GM21825 (cell line): Measurements from ENCODE around the gene NHSL1.

Source experiments
- ATAC-seq: cut with Tn5 transposase; IDR thresholded peaks from one replicate; pipeline ENCODE4 v1.9.1; 2021; ENCODE audit warnings: mild to moderate bottlenecking, moderate library complexity; ENCODE audit not compliant: unreplicated experiment

Gene NHSL1

DNA sequence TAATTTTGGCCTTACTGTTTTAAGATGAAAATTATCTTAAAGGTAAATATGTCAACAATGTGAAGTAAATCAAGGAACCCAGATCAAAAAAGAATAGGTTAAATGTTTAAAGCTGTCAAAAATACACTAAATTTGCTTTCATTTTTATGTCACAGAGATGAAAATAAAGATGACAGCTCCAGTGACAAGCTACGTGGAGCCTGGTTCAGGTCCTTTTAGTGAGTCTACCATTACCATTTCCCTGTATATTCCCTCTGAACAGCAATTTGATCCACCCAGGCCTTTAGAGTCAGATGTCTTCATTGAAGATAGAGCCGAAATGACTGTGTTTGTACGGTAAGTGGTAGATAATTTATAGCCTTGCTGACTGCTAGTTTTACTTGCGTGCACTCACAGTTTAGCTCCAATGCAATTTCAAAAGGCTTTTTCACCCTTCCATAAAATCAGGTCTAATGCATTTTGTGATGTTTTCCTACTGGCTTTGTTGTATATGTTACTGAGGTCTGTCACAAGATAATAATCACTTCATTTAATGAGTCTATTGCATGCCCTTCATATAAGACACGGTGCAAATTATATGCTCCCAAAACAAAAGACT lies 93.4 kb downstream of the NHSL1 start:
- ATAC-seq: no peak

DNA sequence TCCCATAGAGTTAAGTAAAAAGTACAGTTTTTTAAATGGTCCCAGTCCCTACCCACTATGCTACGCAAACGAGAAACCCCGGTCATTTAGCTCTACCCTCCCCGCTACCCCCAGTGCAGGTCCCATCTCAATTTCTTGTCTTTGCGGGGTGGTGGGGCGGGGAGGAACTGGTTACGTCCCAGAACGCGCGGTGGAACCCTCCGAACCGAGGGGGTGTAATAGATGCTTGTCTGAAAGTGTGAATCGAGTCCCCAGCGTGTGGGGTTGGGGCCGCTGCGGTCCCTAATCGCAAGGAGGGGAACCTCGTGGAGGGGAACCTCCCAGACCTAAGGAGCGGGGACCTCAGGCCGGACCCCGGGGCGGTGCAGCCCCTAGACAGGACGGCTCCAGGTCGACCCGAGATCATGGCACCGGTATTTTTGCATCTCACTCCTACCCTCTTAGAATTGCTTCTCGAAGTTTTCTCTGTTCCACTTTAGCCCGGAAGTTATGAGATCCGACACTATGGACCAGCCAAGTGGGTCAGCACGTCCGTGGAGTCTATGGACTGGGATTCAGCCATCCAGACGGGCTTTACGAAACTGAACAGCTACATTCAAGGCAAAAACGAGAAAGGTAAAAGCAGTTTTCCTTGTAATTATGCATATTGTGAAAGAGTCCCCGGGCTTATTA lies 94.5 kb downstream of the NHSL1 start:
- ATAC-seq: peak; percentile 8

DNA sequence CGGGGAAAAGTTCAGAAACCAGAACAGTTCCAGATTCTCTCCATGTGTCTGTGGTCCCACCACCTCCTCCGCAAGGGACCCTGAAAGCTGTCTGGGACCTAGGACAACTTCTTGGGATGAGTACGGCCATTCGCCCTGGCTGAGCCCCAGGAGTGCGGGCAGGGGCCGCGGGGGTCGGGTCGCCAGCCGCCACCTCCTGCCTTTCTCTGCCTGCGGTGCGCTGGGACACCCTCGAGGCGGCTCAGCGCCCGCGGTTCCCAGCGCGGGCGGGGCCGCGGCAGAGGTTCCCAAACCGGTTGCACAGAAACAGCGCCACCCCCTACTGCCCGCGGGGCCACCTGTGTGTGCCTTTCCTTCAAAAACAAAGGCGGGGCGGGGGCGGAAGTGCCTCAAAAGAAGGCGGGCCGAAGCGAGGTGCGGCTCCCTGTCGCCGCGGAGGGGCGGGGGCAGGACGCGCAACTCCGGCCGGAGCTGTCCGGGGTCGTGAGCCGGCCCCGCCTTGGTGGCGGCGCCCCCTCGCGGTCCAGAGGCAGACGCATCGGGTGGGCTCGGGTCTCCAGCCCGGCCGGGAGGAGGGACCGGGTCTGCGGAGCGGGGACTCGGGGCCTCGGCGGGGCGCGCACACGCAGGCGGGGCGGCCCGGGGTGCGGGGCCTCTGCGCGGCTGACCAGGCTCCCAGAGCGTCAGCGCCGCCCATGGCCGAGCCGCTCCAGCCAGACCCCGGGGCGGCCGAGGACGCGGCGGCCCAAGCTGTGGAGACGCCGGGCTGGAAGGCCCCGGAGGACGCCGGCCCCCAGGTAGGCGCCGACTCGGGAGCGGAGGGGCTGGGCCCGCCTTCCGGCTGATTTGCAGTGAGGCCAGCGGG lies 95.3 kb downstream of the NHSL1 start, which contains the start of gene HEBP2:
Gene HEBP2 (plus strand): TSS at position 423 of the 865 bp plus-strand sequence. CDS start 273 bp downstream, at position 696.
- ATAC-seq: peak; percentile 94

DNA sequence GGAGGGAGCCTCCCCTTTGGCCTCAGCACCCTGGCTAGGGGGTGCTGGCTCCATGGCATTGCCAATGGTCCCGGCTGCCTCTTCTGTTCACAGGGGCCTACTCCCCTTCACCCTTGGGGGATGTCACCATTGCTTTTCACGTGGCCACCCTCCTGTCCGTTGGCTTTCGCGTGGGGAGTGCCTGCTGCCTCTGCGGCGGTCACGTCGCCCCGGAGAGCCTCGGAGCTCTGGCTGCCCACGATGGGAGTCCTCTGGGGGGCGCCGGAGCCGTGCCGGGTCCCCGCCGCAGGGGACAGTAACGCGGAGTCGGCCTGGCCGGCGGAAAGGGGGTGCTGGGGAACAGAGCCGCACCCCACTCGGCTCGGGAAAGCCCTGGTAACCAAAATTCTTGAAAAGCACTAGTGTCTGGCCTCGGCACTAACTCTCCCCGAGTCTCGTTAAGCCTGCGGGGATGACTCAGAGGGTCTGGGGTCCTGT lies 95.9 kb downstream of the NHSL1 start:
- ATAC-seq: peak; percentile 22

DNA sequence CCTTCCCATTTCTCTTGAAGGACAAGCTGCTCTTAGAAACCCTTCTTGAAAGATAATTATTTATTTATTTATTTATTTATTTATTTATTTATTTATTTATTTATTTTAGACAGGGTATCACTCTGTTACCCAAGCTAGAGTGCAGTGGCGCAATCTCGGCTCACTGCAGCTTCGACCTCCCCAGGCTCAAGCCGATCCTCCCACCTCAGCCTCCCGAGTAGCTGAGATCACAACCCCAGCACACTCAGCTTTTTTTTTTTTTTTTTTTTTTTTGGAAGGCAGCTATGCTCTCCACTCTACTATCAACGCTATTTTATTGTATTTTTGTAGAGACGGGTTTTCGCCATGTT lies 96.5 kb downstream of the NHSL1 start:
- no peak for ATAC-seq

DNA sequence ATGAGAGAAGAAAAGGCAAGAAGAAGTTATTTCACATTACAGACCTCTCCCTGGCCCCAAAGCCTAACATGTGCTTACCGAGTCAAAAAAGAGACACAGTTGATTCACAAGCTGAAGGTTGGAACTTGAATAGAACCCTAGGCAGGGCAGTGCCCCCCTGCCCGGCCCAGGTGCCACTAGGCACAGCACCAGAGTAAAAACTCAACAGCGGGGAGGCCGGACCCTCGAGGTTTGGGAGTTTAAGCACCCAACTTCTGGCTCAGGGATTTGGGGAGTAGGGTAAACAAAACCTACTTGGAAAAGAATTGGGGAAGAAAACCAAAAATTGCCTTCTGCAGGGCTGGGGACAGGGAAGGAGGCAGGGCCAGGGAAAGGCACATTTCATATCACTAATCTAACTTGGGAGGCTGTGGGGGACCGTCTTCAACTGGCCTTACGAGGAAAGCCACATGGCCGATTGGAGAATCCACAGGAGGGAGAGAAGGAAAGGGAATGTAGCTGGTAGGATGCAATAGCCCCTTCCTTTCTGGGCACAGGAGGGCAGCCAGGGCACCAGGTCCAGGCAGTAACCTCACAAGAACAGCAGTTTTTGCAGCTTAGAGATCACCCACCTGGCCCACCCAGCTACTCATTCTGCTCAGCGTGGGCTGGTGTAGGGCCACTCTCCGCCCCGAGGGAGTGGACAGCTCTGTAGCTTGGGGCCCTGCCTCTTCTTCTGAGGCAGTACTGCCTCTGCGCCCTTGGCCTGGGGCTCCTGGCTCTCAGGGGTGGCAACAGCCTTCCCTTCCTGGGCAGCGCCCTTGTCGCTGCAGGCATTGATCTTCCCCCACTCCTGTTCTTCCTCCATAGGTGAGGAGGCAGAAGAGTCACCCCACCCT lies 97.1 kb downstream of the NHSL1 start:
- no peak for ATAC-seq

DNA sequence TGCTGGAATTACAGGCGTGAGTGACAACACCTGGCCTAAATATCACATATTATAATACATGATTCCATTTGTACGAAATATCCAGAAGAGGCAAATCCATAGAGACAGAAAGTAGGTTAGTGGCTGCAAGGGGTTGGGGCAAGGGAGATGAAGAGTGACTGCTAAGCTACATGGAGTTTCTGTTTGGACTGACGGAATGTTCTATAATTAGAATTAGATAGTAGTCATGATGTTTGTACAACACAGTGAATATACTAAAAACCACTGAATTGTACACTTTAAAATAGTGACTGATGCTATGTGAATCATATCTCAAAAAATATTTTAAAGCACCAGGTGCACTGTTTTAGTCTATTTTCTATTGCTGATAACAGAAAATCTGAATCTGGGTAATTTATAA lies 99.0 kb downstream of the NHSL1 start:
- no peak for ATAC-seq

DNA sequence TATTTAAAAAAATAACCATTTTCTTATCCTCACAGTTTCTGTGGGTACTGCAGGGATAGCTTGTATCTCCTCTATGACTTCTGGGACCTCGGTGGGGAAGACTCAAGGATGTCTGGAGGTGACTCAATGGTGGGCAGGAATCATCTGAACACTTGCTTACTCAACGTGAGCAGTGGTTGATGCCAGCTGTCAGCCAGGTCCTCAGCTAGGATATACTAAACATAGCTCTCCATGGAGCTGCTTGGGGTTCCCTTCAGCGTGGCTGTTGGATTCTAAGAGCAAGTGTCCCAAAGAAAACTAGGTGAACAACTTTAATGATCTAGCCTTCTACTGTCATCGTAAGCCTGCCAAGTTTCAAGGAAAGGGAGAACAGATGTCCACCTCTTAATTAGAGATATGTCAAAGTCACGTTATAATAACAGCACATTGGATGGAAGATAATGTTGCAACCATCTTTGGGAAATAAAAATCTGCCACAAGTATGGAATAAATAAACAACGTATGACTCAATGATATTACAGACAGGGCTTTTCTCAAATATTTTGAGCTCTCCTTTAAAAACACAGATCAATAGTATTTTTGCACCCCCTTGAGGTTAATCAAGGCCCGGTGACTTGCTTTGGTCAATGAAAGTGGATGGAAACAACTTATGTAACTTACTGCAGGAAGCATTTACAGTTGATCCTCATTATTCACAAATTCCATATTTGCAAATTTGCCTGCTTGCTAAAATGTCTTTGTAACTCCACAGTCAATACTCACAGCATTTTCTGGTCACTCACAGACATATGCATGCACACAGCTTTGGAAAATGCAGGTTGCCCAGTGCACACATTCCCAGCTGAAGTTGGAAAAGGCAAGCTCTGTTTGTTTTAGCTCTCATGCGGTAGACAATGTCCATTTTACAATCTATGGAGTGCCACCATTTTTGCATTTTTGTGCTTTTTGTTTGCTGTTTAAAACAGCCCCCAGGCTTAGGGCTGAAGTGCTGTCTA lies 101.9 kb downstream of the NHSL1 start:
- no peak for ATAC-seq

DNA sequence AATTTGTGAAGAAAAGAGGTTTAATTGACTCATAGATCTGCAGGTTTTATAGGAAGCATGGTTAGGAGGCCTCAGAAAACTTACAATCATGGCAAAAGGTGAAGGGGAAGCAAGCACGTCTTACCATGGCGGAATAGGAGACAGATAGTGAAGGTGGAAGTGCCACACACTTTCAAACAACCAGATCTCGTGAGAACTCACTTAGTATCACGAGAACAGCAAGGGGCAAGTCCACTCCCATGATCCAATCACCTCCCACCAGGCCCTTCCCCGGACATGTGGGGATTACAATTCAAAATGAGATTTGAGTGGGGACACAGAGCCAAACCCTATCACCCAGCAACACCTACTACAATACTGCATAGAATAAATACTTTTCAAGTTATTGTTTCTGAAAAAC lies 102.6 kb downstream of the NHSL1 start:
- ATAC-seq: no peak

DNA sequence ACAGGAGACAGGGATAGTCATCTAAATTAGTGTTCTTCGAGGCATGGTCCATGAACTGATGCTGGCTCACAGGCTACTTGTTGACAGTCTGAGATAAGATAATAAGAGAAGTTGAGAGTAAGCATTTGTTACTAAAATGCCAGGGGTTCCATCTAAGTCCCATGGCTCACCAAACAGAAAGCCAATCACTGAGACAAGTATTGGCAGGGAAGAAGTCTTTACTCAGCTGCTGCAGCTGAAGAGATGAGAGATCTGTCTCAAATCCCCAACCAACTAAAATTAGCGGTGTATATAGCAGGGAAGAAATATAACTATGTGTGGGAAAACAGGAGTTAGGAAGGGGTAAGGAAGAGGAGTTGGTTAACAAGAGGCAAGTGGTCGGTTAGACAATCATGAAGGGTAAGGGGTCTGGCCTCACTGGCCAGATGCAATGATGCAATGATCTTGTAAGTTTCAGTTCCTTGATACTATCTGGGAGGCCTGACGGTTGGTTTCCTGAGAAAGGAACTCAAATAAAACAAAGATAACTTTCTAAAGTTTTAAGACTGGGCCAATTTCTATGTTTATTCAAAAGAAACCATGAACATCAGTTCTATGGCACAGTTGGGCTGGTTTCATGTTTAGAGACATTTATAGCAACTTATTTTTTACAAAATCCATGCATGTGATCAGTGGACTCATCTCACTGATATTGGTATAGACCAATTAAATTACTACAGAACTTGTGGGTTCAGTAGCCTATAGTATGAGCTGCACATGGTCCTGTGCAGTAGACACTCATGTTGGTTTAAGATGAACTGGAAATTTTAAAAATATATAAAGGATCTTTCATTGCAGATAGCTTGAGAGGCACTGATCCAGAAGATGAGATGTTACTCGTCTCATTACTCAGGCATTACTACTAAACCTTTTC lies 105.2 kb downstream of the NHSL1 start:
- no peak for ATAC-seq

DNA sequence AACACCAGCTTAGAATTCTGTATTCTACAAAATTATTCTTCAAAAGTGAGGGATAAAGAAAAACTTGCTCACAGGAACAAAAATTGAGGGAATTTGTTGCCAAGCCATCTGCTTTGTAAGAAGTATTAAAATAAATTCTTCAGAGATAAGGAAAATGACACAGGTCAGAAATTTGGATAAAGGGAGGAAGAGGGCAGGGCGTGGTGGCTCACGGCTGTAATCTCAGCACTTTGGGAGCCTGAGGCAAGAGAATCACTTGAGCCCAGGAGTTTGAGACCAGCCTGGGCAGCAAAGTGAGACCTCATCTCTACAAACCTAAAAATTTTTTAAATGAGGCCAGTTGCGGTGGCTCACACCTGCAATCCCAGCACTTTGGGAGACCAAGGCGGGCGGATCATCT lies 109.7 kb downstream of the NHSL1 start:
- no peak for ATAC-seq

DNA sequence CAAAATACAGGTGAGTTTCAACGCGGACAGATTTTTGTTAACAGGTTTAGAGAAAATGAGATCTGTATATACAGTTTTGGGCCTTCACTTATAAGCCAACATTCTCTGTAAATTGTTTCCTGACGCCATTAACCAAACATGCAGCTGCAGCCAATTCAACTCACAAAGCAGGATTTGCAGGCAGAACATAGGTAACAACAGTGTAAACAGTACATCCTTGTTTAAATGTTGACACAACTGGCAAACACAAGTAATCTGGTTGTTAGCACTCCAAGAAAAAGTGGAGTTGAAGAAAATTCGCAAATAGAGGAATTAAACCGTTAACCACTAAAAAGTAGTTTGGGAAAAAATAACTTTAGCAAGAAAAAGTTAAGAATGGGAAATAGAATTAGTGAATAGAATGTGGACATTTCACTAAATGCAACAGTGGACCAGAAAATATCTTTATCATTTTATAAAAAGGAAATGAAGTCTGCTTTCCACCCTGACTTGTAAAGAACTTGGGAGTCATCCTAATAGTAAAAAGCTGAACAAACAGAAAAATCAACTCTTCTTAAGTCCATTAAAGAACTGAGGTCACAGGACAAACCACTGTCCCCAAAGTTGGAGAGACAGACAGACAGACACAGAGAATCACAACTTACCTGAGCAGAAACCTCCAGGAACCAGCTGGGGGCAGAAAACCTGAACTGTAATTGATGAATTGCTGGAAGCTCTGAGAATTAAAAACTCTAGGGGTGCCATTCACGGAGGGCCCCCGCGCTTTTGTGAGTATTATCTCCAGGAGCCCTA lies 111.5 kb downstream of the NHSL1 start:
- no peak for ATAC-seq

DNA sequence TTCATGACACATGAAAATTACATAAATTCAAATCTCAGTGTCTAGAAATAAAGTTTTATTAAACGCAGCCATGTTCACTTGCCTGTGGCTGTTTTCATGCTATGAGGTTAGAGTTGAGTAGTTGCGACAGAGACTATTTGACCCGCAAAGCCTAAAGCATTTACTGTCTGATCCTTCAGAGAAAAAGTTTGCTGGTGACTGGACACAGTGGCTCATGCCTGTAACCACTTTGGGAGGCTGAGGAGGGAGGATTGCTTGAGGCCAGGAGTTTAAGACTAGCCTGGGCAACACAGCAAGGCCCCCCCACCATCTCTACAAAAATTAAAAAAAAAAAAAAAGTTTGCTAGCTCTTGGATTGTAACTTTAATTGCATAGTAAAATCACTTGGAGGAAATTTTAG lies 112.4 kb downstream of the NHSL1 start:
- no peak for ATAC-seq

DNA sequence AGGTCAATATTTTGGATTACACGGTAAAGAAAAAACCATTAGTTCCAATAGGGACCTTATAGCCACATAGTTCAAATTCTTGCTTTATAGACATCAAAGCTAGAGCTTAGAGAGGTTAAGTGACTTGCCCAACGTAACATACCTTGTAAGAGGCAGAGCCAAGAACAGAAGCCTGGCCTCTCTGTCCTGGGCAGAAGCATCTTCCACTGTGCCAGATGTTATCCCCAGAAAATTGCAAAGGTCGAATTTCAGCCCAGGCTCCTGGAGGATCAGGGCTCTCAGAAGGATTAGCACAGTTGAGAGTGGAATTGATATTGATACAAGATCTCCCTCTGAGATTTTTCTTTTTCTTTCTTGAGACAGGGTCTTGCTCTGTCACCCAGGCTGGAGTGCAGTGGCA lies 115.5 kb downstream of the NHSL1 start:
- no peak for ATAC-seq

DNA sequence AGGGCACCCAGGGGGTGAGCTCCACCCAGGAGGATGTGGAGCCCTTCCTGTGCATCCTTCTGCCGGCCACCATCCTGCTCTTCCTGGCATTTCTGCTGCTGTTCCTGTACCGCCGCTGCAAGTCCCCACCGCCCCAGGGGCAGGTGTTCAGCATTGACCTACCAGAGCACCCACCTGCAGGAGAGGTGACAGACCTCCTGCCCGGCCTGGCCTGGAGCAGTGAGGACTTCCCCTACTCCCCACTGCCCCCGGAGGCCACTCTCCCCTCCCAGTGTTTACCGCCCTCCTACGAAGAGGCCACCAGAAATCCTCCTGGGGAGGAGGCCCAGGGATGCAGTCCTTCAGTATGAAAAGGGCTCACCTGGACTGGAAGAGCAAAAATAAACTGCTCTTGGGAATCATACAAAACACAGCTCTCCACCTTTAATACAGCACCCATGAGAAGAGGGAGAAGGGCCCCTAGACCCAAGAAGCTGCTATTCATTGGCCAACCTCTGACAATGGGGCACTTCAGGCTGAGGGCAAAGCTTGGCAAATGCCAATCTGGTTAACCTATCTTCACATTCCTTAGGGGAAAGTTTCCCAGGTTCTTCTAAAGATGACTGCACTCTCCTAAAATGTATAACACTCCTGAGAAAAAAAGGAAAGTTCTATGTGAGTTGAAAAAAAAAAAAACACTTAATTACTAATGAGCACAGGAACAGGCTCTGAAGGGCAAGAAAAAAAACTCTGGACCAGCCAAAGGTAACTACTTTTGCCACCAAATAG lies 116.6 kb downstream of the NHSL1 start:
- no peak for ATAC-seq

DNA sequence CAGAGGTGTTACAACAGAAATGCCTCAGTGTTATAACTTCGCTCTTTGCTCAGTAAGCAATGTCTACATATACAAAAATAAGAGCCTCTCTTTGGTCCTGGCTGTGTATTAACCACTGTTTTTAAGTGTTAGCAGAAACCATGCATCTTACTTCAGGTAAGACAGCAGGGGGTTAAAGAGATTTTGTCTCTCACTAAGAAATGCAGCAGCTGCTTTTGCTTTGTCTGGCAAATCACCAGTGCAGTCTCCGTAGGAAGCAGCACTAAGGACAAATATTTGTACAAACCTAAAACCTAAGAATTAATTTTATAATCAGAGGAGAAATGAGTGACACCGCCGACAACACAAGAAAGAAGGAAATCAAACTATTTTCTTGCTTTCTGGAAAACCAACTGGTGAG lies 120.8 kb downstream of the NHSL1 start:
- ATAC-seq: no peak

DNA sequence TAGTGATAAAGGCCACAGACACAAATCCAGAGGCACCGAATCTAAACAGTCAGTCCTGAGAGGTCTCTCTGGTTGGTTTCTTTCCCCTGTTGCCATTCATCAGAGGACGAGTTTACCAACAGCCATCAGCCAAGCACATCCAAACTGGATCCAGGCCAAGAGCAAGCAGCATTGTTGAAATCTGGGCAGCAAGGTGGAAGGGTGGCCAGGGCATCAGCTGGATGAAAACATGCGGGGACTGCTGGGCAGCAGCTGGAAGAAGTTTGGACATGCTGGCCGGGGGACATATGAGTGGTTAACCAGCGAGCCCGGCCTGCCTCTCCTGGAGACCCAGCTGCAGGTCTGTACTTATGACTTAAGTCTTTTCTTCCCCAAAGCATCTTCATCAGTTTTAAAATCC lies 121.5 kb downstream of the NHSL1 start, which contains the start of gene SMIM28:
Gene SMIM28 (plus strand): TSS at position 62 of the 400 bp plus-strand sequence. CDS start 168 bp downstream, at position 230.
- no peak for ATAC-seq
